IPS-18c (cell line): Measurements from ENCODE around the gene BCDIN3D.

Source experiments
- H3K4me3 ChIP-seq: 2 replicates; pipeline ENCODE4 v1.7.0; 2013; ENCODE audit warnings: low read depth, mild to moderate bottlenecking, low read length, moderate library complexity; ENCODE audit not compliant: insufficient read depth
- H3K9me3 ChIP-seq: one replicate; pipeline ENCODE4 v1.6.1; 2013; ENCODE audit warnings: mild to moderate bottlenecking, low read length, moderate library complexity; ENCODE audit not compliant: control insufficient read depth, insufficient read depth

Gene BCDIN3D

GRCh38 chr12:49831717-49832116 lies 11.2 kb downstream of the BCDIN3D start:
- Histone ChIP-seq H3K4me3 (no peak overlapping the region), H3K9me3 (no peaks in the 10 kb centered on the region)

- H3K4me3 ChIP-seq: peak within 1 kb of the TSS; percentile 71
- H3K9me3 ChIP-seq: no peaks in the 10 kb centered on the region
Measured at GRCh38 chr12:49828133-49829091, 14.5 kb downstream of the BCDIN3D start, which contains the start of gene NCKAP5L. TSS of gene NCKAP5L (minus strand) at chr12:49828413. CDS start at chr12:49804044, 24,369 bp downstream.

GRCh38 chr12:49827401-49828099 lies 15.4 kb downstream of the BCDIN3D start:
- Histone ChIP-seq H3K4me3 (peak overlapping the region; percentile 71), H3K9me3 (no peaks in the 10 kb centered on the region)

DNA sequence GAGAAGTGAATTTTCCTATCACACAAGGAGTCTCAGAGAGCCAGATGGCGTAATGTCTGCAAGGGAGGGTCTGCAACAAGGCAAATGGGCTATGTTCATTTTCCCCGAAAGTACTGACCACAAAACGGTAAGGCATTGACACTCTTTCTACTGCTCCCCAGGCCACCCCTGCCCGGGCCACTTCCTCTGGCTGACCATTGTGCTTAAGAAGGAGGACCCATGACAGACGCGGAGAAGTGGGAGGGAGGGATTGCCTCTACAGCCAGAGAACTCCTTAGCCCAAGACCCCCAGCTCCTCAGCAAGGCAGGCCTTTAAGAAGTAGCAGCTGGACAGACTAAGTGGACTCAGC lies 15.9 kb downstream of the BCDIN3D start:
- Histone ChIP-seq H3K4me3 (peak overlapping the region; percentile 71), H3K9me3 (no peaks in the 10 kb centered on the region)

DNA sequence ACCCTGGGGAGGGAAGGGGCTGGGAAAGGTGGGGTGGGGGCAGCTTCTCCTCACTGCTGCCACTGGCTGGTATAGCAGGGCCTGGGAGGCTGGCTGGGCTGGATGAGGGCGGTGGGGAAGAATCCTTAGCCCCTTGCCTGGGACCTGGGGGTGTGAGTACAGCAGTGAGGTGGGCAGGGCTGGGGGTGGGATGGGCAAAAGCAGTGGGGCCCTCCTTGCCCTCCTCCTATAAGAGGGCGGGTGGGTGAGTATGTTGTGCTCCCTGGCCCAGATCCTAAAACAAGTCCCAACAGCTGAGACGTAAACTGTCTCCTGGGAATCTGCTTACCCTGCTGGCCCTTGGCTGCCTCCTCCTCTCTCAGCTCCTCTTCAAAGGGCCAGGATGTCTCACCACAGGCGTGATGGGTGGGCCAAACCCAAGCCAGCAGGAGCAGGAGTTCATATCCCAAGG lies 16.9 kb downstream of the BCDIN3D start:
- Histone ChIP-seq H3K4me3 (no peak overlapping the region), H3K9me3 (no peaks in the 10 kb centered on the region)

DNA sequence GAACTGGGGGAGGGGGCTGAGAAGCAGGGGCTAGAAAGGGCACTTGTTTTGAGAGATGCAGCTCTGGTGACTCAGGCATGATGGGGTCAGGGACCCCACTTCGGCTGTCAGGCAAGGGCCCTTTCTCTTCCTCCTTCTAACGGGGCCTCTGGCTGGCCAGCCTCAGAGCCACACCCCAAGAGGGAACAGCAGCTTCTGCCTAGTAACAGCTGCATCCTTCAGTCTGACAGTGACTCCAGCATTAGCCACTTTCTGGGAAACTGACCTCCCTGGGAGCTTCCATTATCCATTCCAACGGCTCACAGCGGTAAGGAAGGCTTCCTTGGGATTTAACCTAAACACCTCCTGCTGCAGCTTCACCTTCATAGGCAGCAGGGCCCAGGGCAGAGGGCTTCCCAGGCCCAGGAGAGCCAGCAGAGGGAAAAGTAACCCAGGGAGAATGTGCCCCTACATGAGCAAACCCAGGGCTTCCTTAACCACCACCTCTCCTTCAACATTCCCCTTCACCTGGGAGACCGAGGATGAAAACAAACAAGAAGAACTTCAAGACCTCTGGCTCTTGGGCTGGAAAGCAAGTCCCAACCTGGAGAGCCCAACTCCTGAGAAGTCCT lies 17.4 kb downstream of the BCDIN3D start:
- Histone ChIP-seq H3K9me3 (no peaks in the 10 kb centered on the region), H3K4me3 (no peak overlapping the region)

DNA sequence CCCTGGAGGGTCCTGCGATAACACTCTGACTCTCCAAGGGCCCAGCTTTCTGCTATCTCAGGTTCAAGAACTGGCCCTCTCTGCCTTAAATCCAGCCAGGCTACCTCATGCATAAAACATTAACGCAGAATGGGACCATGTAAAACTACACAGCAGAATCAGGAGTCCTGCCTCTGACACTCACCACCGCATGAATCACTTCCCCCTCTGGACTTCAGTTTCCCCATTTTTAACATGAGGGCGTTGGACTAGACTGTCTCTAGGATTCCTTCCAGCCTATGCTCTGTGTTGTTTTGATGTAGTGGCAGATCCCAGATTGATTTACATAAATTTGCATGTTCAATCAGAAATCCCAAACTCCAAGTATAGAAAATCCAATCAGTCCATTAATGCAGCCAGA lies 18.0 kb downstream of the BCDIN3D start:
- no peak overlapping the region for H3K4me3 ChIP-seq
- H3K9me3 ChIP-seq: no peaks in the 10 kb centered on the region

GRCh38 chr12:49824416-49824815 lies 18.5 kb downstream of the BCDIN3D start:
- no peaks in the 10 kb centered on the region for H3K9me3 ChIP-seq

DNA sequence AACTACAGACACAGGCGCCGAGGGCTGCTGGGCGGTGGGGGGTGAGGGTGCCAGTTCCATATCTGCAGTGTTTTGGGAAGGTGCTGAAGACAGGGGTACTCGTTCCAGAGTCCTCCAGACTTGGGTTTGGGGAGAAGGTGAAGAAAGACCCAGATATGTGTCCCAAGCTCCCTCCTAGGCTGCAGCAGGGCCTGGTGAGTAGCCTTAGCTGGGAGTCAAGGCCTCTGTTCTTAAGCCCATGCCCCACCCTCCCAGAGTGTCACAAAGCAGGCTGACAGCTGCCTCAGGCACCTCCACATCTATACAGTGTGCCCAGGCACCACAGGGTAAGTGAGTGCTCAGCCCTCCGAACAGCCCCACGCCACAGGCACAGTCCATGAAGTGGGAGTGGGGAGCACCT lies 19.0 kb downstream of the BCDIN3D start:
- Histone ChIP-seq H3K4me3 (no peak overlapping the region), H3K9me3 (no peaks in the 10 kb centered on the region)

More at GRCh38 chr12:49824416-49824815, 18.5 kb downstream of the BCDIN3D start:
- no peak overlapping the region for H3K4me3 ChIP-seq

DNA sequence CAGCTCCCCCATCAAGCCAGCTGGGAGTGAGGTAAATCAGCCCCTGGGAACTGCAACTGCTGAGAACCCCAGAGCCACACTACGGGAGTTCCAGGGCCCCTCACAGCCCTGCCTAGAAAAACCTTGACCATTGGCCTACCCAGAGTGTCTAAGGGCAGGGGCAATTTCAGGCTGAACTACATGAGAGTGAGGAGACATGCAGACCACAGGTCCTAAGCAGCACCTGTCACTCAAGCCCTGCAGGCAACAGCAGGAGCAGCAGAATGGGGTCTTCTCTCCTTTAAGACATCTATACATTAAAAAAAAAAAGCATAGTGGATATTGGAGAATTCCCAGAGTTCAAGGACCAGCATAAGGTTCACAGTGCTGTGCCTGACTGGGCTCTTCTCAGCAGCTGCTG lies 19.6 kb downstream of the BCDIN3D start:
- H3K4me3 ChIP-seq: no peak overlapping the region
- H3K9me3 ChIP-seq: no peaks in the 10 kb centered on the region

DNA sequence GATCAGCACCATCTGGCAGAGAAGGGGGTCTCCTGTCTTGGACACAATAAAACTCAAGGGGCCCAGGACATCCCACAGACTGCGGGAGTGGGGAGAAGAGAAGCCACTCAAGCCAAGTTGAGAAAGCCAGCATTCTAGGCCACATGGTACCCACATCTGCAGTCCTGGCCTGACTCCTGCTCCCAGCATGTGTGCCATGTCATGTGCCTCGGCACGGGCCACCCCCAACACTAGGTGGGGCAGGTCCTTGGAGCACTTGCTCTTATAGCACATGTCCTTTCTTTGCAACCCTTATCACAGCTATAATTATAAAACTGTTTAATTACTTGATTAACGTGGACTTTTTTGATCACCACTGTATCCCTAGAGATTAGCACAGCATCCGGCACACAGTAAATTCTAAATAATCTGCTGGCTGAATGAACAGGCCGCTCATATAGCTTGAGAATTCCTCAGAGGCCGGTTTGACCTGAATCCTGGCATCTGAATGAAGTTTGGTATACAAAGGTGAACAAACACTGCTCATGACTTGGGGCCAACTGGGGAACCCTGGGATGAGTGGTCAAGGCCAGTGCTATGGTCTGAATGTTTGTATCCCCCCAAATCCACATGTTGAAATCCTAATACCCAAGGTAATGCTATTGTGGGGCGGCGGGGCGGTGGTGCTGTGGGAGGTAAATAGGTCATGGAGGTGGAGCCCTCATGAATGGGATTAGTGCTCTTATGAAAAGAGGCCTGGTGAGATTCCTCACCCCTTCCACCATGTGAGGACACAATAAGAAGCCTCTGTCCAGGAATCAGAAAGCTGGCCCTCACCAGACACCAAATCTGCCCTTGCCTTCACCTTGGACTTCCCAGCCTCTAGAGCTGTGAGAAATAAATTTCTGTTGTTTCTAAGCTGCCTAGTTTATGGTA lies 21.3 kb downstream of the BCDIN3D start:
- Histone ChIP-seq H3K9me3 (no peaks in the 10 kb centered on the region), H3K4me3 (no peak overlapping the region)

DNA sequence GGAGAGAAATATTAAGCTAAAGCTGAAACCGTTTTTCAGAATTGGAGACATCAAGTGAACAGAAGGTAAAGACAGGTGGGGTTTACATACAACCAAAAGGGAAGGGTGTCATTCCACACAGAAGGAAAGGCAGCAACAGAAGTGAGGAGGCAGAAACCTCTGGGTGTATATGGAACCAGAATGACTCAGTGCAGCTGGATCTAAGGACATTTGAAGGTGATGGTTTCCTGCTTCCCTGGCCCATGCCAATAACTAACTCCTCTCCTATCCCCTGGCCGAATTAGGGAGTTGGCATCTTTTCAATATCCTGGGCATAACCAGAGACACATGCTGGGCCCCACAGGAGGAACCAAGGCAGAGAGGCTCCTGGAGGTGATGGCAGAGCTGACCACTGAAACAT lies 23.1 kb downstream of the BCDIN3D start:
- Histone ChIP-seq H3K9me3 (no peaks in the 10 kb centered on the region), H3K4me3 (no peak overlapping the region)

DNA sequence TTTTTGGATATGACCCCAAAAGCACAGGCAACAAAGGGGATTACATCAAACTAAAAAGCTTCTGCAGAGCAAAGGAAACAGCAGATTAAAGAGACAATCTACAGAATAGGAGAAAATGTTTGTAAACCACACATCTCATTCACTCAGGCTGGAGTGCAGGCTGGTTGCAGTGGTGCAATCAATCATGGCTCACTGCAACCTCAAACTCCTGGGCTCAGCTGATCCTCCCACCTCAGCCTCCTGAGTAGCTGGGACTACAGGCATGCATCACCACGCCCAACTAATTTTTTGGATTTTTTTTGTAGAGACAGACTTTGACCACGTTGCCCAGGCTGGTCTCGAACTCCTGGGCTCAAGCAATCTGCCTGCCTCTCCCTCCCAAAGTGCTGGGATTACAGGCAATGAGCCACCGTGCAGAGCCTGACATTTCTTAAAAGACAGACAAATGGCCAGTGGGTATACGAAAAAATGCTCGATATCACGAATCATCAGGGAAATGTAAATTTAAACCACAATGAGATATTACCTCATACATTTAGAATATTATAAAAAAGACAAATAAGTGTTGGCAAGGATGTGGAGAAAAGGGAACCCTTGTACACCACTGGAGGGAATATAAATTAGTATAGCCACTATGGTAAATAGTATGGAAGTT lies 24.5 kb downstream of the BCDIN3D start:
- no peak overlapping the region for H3K4me3 ChIP-seq
- H3K9me3 ChIP-seq: no peaks in the 10 kb centered on the region

GRCh38 chr12:49813131-49813530 lies 29.8 kb downstream of the BCDIN3D start:
- Histone ChIP-seq H3K9me3 (no peaks in the 10 kb centered on the region), H3K4me3 (no peak overlapping the region)

DNA sequence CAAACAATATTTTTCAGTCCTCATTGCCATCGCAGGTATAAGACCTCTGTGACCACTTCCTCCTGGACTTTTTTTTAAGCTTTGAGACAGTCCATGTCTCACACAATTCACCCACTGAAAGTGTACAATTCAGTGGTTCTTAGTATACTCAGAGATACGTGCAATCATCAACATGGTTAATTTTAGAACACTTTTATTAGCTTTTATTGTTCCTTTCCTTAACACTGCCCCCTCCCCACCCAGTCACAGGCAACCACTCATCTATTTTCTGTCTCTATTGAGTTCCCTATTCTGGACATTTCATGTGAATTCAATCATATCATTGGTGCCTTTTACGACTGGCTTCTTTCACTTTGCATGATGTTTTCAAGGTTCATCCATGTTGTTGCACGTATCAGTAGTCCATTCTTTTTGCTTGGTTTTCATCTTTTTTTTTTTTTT lies 30.9 kb downstream of the BCDIN3D start:
- H3K9me3 ChIP-seq: no peaks in the 10 kb centered on the region
- H3K4me3 ChIP-seq: no peak overlapping the region

GRCh38 chr12:49811136-49811535 lies 31.8 kb downstream of the BCDIN3D start:
- no peak overlapping the region for H3K4me3 ChIP-seq
- H3K9me3 ChIP-seq: no peaks in the 10 kb centered on the region
